Measurements from ENCODE around the gene FBXO31.
A peak's percentile ranks its signal among the peaks of the same experiment; 100 is the strongest.

The FBXO31 gene

DNA sequence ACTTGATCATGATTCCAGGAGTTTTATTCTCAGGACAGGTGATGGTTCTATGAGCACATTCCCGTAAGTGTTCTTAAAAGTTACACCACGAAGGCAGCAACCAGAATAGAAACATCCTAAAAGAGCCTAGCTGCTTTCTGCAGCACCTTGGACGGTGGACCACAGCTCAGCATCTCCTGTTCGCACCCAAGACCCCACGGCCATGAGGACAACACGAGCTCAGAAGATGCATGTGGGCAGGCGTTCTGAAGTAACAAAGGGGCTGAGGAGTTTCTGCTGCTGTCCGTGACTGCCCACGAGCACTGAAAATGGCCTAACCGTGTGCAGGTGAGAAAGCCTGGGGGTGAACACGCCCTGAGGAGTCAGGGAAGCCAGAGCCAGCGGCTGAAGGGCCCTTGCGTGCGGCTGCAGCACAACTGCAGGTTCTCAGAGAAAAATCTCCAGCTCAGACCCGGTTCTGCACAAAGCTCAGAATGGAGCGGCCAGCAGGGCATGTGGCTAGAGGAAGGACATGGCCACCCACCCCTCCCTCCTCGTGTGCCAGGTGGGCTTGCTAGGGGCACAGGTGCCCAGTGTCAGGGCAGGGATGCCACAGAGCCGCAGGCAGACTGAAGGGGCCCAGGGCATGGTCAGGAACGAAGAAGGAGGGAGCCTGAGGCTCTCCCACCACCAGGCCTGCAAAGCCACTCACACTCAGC lies 55.6 kb downstream of the FBXO31 start:
- no peak for DNase-seq

DNA sequence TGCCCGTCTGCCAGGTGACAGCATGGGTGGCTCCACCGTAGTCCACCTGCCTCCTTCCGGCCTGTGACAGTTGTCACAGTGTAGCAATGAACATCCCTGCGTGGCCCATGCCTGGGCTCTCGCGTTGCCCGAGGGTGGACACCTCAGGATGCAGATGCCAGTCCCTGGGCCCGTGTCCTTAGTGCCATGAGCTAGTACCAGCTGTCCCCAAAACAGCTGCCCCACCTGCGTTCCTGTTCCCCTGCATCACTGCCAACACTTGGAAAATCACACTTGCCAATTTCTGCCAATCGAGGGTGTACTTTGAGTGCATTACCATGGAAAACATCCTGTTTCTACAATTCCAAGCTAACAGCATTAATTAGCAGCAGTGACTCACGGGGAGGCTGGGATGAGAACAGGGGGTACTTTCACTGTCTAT lies 57.4 kb downstream of the FBXO31 start:
- no peak for DNase-seq

DNA sequence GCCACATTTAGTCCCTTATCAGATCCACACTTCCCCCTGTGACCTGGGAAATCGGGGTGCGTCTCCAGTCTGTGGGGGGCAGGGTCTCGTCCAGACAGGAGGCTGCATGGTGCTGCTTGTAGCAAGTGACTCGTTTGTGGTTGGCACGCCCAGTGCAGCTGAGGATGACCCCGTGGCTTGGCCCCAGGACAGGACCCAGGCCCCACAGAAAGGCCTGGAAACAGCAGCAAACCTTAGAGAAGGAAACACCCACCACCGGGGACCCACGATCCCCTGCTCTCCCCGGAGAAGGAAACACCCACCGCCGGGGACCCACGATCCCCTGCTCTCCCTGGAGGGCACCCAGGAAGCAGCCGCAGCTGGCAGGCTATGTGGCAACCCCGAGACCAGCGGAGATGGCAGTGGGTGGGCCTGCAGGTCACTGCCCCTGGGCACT lies 58.1 kb downstream of the FBXO31 start:
- no peak for DNase-seq

GRCh38 chr16:87324411-87325275 lies 58.9 kb downstream of the FBXO31 start:
- peak; percentile 28 to 44 for DNase-seq

DNA sequence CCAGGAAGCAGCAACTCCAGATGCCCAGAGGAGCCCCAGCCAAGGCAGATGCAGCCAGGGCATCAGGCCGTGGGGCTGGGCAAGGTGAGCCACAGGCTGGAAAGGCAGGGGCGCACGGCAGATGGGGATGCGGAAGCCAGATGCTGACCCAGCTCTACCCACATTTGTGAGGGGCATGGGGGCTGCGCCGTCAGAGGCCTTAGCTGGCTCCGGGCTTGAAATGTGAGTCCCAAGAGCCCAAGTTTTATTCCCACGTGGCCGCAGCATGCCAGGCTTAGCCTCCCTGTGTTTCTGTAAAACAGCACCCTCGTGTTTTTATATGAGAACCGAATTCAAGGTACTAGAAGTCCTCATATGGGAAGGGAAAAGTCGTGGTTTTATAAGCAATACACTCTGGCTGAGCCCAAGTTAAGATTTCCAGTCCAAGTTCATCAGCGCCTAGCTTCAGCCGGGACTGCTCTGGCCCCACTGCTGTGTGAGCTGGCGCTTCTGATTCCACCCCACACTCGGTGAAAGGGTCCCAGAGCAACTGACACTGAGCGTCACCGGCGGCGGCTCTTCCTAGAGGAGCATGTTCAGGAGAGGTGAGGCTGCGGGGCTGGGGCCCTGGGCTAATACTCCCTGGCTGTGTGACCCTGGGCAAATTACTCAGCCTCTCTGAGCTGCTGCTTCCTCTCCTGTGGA lies 59.7 kb downstream of the FBXO31 start:
- no peak for DNase-seq

DNA sequence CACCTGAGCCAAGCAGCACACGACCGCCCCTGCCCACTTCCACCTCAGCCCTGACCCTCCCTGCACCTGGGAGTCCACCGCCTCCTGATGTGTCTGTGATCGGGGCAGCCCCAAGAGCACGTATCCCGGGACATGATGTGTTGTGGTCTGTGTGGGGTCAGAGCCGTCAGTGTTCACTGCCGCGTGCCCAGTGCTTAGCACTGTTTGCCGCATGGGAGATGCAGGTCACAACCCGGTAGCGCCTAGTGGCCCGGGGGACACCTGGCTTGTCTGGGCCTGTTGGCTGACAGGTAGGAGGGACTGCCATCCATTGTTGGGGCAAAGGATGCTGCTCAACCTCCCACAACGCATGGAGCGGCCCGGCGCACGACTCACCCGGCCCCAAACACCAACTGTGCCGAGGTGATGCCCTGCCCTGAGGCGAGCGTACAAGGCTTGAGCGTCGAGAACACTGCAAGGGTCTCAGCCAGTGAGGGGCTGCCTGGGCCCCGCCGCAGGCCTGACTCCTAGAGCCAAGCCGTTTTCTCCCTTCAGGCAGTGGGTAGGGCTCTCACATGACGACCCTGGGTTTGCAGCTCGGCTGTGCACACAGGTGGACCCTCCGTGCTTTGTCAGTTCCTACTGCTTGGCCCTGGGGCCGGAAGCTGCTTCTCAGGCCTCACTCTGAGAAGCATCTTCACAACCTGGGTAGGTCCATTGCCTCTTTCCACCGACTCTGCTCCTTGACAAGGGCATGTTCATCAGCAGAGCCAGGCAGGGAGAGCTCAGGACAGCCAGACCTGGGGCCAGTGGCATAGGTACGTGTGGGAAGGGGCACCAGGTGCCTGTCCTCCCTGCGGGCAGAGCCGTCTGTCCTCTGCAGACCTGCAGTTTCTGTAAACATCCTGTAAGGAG lies 60.5 kb downstream of the FBXO31 start:
- DNase-seq = no peak

DNA sequence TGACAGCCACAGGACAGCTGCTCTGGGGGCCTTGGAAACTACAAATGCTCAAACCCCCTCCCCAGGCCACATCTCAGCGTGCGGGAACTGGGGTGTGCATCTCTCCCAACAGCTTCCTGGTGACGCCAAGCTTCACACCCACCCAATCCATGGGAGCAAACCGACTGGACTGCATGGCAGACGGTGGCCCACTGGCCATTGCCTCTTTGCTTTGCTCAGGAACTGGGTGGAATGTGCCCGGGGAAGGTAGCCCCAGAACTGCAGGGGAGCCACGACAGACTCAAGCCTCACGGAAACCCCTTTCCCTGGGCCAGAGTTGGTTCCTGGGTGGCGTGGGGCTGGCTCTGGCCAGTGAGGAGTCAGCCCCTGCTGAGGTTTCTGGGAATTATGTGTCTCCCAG lies 61.2 kb downstream of the FBXO31 start:
- DNase-seq = no peak

DNA sequence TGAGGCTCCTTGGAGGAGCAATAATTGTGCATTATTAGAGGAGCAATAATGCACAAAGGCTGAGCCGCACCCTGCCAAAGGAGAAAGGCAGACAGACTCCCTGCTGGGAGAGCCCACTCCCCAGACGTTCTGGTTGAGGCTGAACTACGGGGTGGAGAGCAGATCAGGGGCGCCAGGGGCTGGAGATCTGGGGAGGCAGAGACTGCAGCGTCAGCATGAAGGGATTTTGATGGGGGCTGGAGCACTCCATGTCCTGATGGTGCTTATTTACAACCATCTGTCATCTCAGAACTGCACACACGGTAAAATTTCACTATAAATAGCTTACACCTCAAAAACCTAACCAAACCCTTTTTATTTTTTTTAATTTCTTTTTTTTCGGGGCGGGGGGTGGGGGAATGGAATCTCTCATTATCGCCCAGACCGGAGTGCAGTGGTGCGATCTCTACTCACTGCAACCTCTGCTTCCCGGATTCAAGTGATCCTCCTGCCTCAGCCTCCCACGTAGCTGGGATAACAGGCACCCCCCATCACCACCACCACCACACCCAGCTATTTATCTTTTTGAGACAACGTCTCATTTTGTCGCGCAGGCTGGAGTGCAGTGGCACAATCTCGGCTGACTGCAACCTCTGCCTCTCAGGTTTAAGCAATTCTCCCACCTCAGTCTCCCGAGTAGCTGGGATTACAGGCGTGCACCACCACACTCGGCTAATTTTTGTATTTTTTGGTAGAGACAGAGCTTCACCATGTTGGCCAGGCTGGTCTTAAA lies 62.1 kb downstream of the FBXO31 start:
- no peak for DNase-seq

GRCh38 chr16:87320510-87321227 lies 62.9 kb downstream of the FBXO31 start:
- DNase-seq = no peak

DNA sequence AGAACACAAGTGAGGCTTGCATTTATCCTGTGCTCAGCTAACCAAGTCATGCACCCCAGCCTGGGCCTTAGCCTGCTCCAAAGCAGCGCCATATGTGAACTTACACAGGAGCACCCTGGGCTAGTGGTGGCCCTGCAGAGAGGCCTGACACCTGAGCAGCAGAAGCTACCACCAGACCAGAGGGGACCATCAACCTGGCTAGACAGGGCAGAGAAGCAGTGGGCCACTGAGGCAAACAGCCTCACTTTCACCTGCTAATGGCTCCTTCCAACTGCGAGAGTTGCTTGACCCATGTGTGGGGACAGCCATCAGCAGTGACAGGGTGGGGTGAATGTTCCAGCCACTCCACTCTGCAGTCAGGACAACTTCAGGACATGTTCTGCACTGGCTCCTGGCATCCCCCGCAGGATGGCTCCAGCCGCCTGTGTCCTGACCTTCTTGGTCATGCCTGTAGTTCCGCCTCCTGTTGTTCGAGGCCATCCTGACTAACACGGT lies 63.5 kb downstream of the FBXO31 start:
- no peak for DNase-seq

GRCh38 chr16:87319011-87319410 lies 64.6 kb downstream of the FBXO31 start:
- no peak for DNase-seq

DNA sequence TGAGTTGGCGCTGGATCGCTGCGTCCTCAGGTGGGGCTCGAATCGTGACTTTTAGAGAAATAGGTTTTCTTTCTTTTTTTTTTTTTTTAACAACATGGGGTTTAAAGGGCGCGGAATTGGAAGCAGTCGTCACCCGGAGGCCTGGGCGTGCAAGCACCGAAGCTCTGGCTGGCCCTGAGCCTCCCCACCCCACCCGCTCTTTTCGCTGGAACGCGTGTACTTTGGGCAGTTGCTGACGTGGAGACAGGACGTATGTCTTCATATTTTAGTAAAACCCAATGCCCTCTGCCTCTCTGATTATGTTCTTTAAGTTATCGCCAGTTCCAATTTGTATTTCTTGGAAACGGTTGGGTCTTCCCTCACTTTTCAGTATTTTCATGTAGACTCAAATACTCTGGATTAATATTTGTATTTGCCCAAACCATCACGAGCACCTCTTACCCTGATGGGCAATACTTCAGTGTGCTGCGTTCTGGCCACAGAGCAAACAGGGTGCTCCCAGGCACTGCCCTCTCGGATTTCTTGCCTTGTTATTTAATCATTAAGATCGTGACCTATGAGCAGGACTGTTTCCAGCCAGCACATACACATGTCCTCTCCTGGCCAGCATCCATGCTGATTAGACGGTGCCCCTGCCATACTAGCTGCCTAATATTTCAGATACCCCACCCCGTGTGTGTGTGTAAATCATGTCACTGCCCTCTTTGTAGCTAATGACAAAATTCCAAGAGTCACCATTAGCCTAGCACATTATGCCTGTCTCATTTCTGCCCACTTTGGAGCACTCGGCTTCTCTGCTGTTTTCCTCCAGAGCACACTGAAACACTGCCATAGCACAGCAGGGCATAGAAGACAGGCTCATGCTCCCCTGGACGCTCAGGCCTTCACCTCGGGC lies 65.6 kb downstream of the FBXO31 start:
- DNase-seq = no peak

- peak; percentile 95 to 98 for DNase-seq
Observed at GRCh38 chr16:87316923-87317749, 66.4 kb downstream of the FBXO31 start, which contains the start of gene C16orf95. Gene C16orf95 (minus strand): TSS chr16:87317392. CDS start chr16:87317242, 150 bp downstream.

DNA sequence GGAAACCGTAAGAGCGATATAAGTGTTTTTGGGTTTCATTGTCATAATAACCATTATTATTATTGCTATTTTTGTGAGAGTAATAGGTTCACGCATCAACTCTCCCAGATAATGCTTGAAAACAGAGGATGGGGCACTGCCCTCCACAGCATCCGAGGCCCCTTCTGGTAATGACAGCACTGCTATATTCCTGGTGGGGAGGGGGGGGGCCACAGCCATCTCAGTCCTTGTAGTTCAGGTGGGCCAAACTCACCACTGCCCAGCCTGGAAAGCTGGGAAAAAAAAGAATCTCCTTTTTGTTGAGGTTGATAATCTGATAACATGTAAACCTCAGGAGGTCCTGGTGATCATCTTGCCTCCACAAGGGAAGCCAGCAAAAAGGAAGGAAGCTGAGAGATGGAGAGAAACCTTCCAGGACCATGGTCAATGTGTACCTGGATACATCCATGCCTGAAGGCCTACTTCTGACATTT lies 67.1 kb downstream of the FBXO31 start:
- no peak for DNase-seq

GRCh38 chr16:87314990-87315420 lies 68.6 kb downstream of the FBXO31 start:
- no peak for DNase-seq

GRCh38 chr16:87312008-87312407 lies 71.6 kb downstream of the FBXO31 start:
- no peak for DNase-seq

- DNase-seq = no peak
Observed at GRCh38 chr16:87311387-87311786, 72.2 kb downstream of the FBXO31 start.

GRCh38 chr16:87310610-87311009 lies 73.0 kb downstream of the FBXO31 start:
- no peak for DNase-seq
